Endothelial cell of umbilical vein (primary cell): Measurements from ENCODE around the gene MED8. TPM values are rescaled to one million over a fixed set of nuclear protein-coding genes. Genes with fewer than 3 reads are reported as not detected.

Experiments
- BruUV-seq: library from RNA; stranded (reverse); fragments of 400-500 nt; replicated peaks from 2 replicates; lab custom pipeline; 2021; lab: Mats Ljungman, UMichigan
- CTCF ChIA-PET: fragments of 300-600, 350-600 bp; sonication (Branson Sonifier 250); formaldehyde crosslinking; loops from one replicate; lab custom pipeline; 2021; ENCODE audit warnings: antibody characterized with exemption, inconsistent platforms; lab: Charles Lee
- POLR2A ChIA-PET: fragments of 300-600, 350-600 bp; sonication (Branson Sonifier 250); formaldehyde crosslinking; loops from one replicate; lab custom pipeline; 2021; ENCODE audit warnings: antibody characterized with exemption, inconsistent platforms; lab: Charles Lee
- DNase-seq: peaks from one replicate; pipeline ENCODE4 v3.0.0-alpha.2; 2011; ENCODE audit warnings: low read depth, low spot score
- FAIRE-seq: peaks from 2 replicates; lab custom pipeline; 2011; peaks lifted over from hg19 to GRCh38; lab: Jason Lieb, UNC
- H2AFZ ChIP-seq: 2 replicates; pipeline ENCODE4 v1.6.0; 2012; ENCODE audit warnings: low read depth, low read length, control low read depth, inconsistent platforms
- H3K27ac ChIP-seq: 2 replicates; pipeline ENCODE4 v1.5.1; 2011; ENCODE audit warnings: low read depth, mild to moderate bottlenecking, control low read depth, low read length, moderate library complexity; ENCODE audit not compliant: insufficient read depth
- H3K27me3 ChIP-seq, 2 experiments: 2 replicates each; pipeline versions ENCODE4 v1.6.0 to v1.6.1; 2011; ENCODE audit warnings: low read length in 2 of 2, mixed read lengths in 1 of 2; ENCODE audit not compliant: control insufficient read depth in 2 of 2, insufficient read depth in 2 of 2
- H3K36me3 ChIP-seq, 2 experiments: 2 replicates in 1 of 2; 3 replicates in 1 of 2; pipeline ENCODE4 v1.5.1; 2011; ENCODE audit warnings: low read length in 2 of 2, mild to moderate bottlenecking in 1 of 2, moderate library complexity in 1 of 2; ENCODE audit not compliant: control insufficient read depth in 2 of 2, insufficient read depth in 2 of 2; ENCODE audit errors: extremely low read depth in 1 of 2
- H3K4me1 ChIP-seq: 3 replicates; pipeline ENCODE4 v1.5.1; 2011; ENCODE audit warnings: mild to moderate bottlenecking, low read length; ENCODE audit not compliant: control insufficient read depth, insufficient read depth; ENCODE audit errors: extremely low read depth
- H3K4me2 ChIP-seq: 2 replicates; pipeline ENCODE4 v1.6.1; 2011; ENCODE audit warnings: low read length, control low read depth, mixed read lengths; ENCODE audit not compliant: insufficient read depth
- H3K4me3 ChIP-seq, 3 experiments: fragments of 200-600 bp in 1 of 3; sonication (generic), shearing (Covaris generic) in 1 of 3; replicated peaks in 1 of 3; 2 replicates each; pipeline ENCODE4 v1.5.1; 2011 to 2016; ENCODE audit warnings: control low read depth in 3 of 3, low read length in 3 of 3, mild to moderate bottlenecking in 2 of 3, inconsistent platforms in 1 of 3, low read depth in 1 of 3, moderate library complexity in 1 of 3; ENCODE audit not compliant: insufficient read depth in 1 of 3
- H3K79me2 ChIP-seq: 2 replicates; pipeline ENCODE4 v1.6.0; 2012; ENCODE audit warnings: low read length, inconsistent platforms; ENCODE audit not compliant: control insufficient read depth, insufficient read depth
- H3K9ac ChIP-seq: replicated peaks from 2 replicates; pipeline ENCODE3; 2011; ENCODE audit warnings: low read length, control low read depth; ENCODE audit not compliant: insufficient read depth; ENCODE audit errors: extremely low read depth
- H3K9me1 ChIP-seq: replicated peaks from 3 replicates; pipeline ENCODE4 v1.6.0; 2011; ENCODE audit warnings: mild to moderate bottlenecking, low read length; ENCODE audit not compliant: control insufficient read depth, insufficient read depth; ENCODE audit errors: extremely low read depth
- H3K9me3 ChIP-seq: replicated peaks from 2 replicates; pipeline ENCODE4 v1.5.1; 2012; ENCODE audit warnings: low read length, inconsistent platforms; ENCODE audit not compliant: control insufficient read depth, insufficient read depth
- H4K20me1 ChIP-seq: replicated peaks from 2 replicates; pipeline ENCODE3; 2011; ENCODE audit warnings: mild to moderate bottlenecking, low read length; ENCODE audit not compliant: control insufficient read depth, insufficient read depth; ENCODE audit errors: extremely low read depth
- CTCF ChIP-seq, 2 donors: IDR thresholded peaks; 1 replicate in 1 of 2; 2 replicates in 1 of 2; pipeline ENCODE4 v1.5.1; 2011; ENCODE audit warnings: low read length in 2 of 2, mild to moderate bottlenecking in 2 of 2, moderate library complexity in 2 of 2, control low read depth in 1 of 2, inconsistent platforms in 1 of 2, low read depth in 1 of 2; ENCODE audit not compliant: insufficient read depth in 1 of 2; ENCODE audit errors: extremely low read depth in 1 of 2
- EZH2 ChIP-seq: IDR thresholded peaks from 2 replicates; pipeline ENCODE4 v1.6.1; 2012; ENCODE audit warnings: borderline replicate concordance, low read depth, mild to moderate bottlenecking, moderate library complexity, low read length, inconsistent platforms; ENCODE audit not compliant: severe bottlenecking
- FOS ChIP-seq: IDR thresholded peaks from 2 replicates; pipeline ENCODE4 v1.6.1; 2011; ENCODE audit warnings: mild to moderate bottlenecking, low read length, moderate library complexity, borderline replicate concordance; ENCODE audit not compliant: insufficient read depth
- GATA2 ChIP-seq: IDR thresholded peaks from 2 replicates; pipeline ENCODE4 v1.7.0; 2011; ENCODE audit warnings: low read depth, mild to moderate bottlenecking, moderate library complexity, mixed read lengths, low read length; ENCODE audit not compliant: insufficient read length, insufficient read depth
- JUN ChIP-seq: IDR thresholded peaks from 2 replicates; pipeline ENCODE4 v1.6.1; 2011; ENCODE audit warnings: borderline replicate concordance, low read depth; ENCODE audit not compliant: insufficient read length, insufficient read depth
- MAX ChIP-seq: IDR thresholded peaks from 2 replicates; pipeline ENCODE4 v1.6.1; 2011; ENCODE audit not compliant: insufficient read depth, insufficient read length
- MYC ChIP-seq: IDR thresholded peaks from one replicate; pipeline ENCODE4 v1.6.1; 2011; ENCODE audit warnings: mild to moderate bottlenecking, low read depth, low read length
- POLR2A ChIP-seq: IDR thresholded peaks from 2 replicates; pipeline ENCODE4 v1.6.1; 2012; ENCODE audit warnings: low read depth, mild to moderate bottlenecking, control low read depth, low read length
- POLR2AphosphoS5 ChIP-seq: IDR thresholded peaks from 2 replicates; pipeline ENCODE4 v1.6.1; 2012; ENCODE audit warnings: low read depth, mild to moderate bottlenecking, control low read depth, low read length, moderate library complexity; ENCODE audit not compliant: insufficient read depth
- dilution Hi-C: fragments of 300-500 bp; cut with MboI; formaldehyde crosslinking; loops from one replicate; pipeline ENCODE4 v1.15.0; 2019; ENCODE audit warnings: low sequenced_read_pairs; ENCODE audit not compliant: extremely low pct_ligation_motif_present
- intact Hi-C: fragments of 100-400 bp; cut with micrococcal nuclease; formaldehyde crosslinking; loops from one replicate; pipeline ENCODE4 v1.10.0; 2022
- polyA plus RNA-seq, 4 experiments: library from polyadenylated mRNA; depleted of rRNA in 3 of 4; stranded (reverse) in 3 of 4; unstranded in 1 of 4; fragments of >200 nt; gene quantifications; 2 replicates each; pipeline versions ENCODE4 v1.2.1 to v1.2.3, GENCODE V29; 2011 to 2012; ENCODE audit warnings: missing spikeins in 1 of 4
- total RNA-seq: library from RNA; stranded (reverse); gene quantifications from 2 replicates; pipeline ENCODE4 v1.2.3, GENCODE V29; 2021

MED8 gene
- total and polyA plus RNA-seq, 2 donors (not counting 3 experiments of a cell fraction or from before 2014, with no cell fraction given) = 19.6 to 45.6 TPM

- no peaks in the 10 kb centered on the region for H3K79me2 ChIP-seq
- H4K20me1 ChIP-seq = no peaks in the 10 kb centered on the region
- ChIA-PET POLR2A (interaction anchor here (0.9 kb wide), 1 partner anchor 13 kb away, joined by 3 read pairs; the partner anchor contains the start of gene ELOVL1), CTCF (interaction anchor here (0.7 to 1.3 kb wide), 3 partner anchors 33 to 155 kb away, joined by 3 to 5 read pairs (median 3); no protein-coding TSS in a partner anchor)
- no peak overlapping the region for H3K4me3 ChIP-seq
- FAIRE-seq (no peak), DNase-seq (no peak)
- H3K9ac ChIP-seq = no peak overlapping the region
- intact Hi-C loops (no loop called here), dilution Hi-C loops (no loop called here)
- no peaks in the 10 kb centered on the region for H3K9me3 ChIP-seq
- H3K36me3 ChIP-seq = peaks cover 18 to 46% of the 10 kb centered on the region in 2 experiments
- no peak overlapping the region for H2AFZ ChIP-seq
- no peak overlapping the region for H3K4me2 ChIP-seq
- H3K27ac ChIP-seq = no peak overlapping the region
- no TSS peak for BruUV-seq
- no peaks in the 10 kb centered on the region for H3K27me3 ChIP-seq
- TF ChIP-seq EZH2 = no peak
- TF ChIP-seq MYC = no peak
- no peak for TF ChIP-seq JUN
- no peak for TF ChIP-seq CTCF (IDR thresholded peaks at IDR 0.05; ENCODE audit: extremely low read depth in 1 of 2, insufficient read depth in 1 of 2, low read depth in 1 of 2, low read length in 2 of 2)
- TF ChIP-seq POLR2A = no peak
- TF ChIP-seq GATA2 = no peak
- TF ChIP-seq FOS = no peak
- TF ChIP-seq POLR2AphosphoS5 = no peak
- TF ChIP-seq MAX = no peak
- no peaks in the 10 kb centered on the region for H3K9me1 ChIP-seq
- no peaks in the 10 kb centered on the region for H3K4me1 ChIP-seq
Observed at GRCh38 chr1:43381612-43382011, 8.0 kb downstream of the MED8 start.
